Keratinocyte (primary cell): ENCODE results near the gene APAF1.

Experiments used
- CTCF ChIP-seq, 3 experiments: IDR thresholded peaks in 1 of 3; conservative IDR thresholded peaks in 1 of 3; optimal IDR thresholded peaks in 1 of 3; 2 replicates in 2 of 3; 3 replicates in 1 of 3; pipeline versions ENCODE3 to v1.5.1; 2011; ENCODE audit warnings: low read length in 3 of 3, mild to moderate bottlenecking in 3 of 3, moderate library complexity in 2 of 3, control low read depth in 1 of 3, inconsistent platforms in 1 of 3; ENCODE audit not compliant: insufficient read depth in 2 of 3; ENCODE audit errors: extremely low read depth in 1 of 3
- EZH2 ChIP-seq: IDR thresholded peaks from one replicate; pipeline ENCODE4 v1.6.1; 2012; ENCODE audit warnings: inconsistent platforms, mild to moderate bottlenecking, low read length, moderate library complexity

DNA sequence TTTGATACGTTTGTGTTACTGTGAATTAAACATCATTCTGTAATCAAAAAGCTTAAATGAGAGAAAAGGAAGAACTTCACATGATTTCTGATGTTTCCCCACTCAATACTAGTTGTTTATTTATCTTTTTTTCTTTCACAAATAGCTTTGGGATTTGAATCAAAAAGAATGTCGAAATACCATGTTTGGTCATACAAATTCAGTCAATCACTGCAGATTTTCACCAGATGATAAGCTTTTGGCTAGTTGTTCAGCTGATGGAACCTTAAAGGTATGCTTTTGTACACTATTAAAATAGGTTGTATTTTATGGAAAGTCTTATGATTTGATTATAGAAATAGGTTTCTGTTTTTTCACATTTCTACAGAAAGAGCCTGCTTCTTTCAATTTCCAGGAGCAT, 41.5 kb downstream of the APAF1 start:
- TF ChIP-seq CTCF (optimal IDR thresholded peaks at IDR 0.05 in 1 of 3, IDR thresholded peaks at IDR 0.05 in 1 of 3, conservative IDR thresholded peaks at IDR 0.05 in 1 of 3; ENCODE audit: extremely low read depth in 1 of 3, insufficient read depth in 2 of 3, low read length in 3 of 3) (no peak), EZH2 (no peak)
